ENCODE data around the gene DVL2.

Gene DVL2

GRCh38 chr17:7211491-7212273 is 22.6 kb downstream of the DVL2 start:
- no peak for TF ChIP-seq ISL1 (CRISPR knock-in tag; IDR thresholded peaks at IDR 0.05)
- no peak for TF ChIP-seq ZFP3 (CRISPR knock-in tag; IDR thresholded peaks at IDR 0.05)
- no peak for TF ChIP-seq TOX (CRISPR knock-in tag; IDR thresholded peaks at IDR 0.05; ENCODE audit: borderline replicate concordance)
- TF ChIP-seq ZC3H10 (CRISPR knock-in tag; IDR thresholded peaks at IDR 0.05): no peak
- TF ChIP-seq CSDC2 (CRISPR knock-in tag; IDR thresholded peaks at IDR 0.05): no peak
- no peak for TF ChIP-seq ESRRG (CRISPR knock-in tag; IDR thresholded peaks at IDR 0.05)
- no peak for TF ChIP-seq ZNF8 (CRISPR knock-in tag; IDR thresholded peaks at IDR 0.05)
- TF ChIP-seq, protein P1, sequence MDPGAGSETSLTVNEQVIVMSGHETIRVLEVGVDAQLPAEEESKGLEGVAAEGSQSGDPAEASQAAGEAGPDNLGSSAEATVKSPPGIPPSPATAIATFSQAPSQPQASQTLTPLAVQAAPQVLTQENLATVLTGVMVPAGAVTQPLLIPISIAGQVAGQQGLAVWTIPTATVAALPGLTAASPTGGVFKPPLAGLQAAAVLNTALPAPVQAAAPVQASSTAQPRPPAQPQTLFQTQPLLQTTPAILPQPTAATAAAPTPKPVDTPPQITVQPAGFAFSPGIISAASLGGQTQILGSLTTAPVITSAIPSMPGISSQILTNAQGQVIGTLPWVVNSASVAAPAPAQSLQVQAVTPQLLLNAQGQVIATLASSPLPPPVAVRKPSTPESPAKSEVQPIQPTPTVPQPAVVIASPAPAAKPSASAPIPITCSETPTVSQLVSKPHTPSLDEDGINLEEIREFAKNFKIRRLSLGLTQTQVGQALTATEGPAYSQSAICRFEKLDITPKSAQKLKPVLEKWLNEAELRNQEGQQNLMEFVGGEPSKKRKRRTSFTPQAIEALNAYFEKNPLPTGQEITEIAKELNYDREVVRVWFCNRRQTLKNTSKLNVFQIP (CRISPR knock-in tag; IDR thresholded peaks at IDR 0.05; ENCODE audit: borderline replicate concordance, low read depth): no peak
- TF ChIP-seq, protein P2, sequence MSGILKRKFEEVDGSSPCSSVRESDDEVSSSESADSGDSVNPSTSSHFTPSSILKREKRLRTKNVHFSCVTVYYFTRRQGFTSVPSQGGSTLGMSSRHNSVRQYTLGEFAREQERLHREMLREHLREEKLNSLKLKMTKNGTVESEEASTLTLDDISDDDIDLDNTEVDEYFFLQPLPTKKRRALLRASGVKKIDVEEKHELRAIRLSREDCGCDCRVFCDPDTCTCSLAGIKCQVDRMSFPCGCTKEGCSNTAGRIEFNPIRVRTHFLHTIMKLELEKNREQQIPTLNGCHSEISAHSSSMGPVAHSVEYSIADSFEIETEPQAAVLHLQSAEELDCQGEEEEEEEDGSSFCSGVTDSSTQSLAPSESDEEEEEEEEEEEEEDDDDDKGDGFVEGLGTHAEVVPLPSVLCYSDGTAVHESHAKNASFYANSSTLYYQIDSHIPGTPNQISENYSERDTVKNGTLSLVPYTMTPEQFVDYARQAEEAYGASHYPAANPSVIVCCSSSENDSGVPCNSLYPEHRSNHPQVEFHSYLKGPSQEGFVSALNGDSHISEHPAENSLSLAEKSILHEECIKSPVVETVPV (CRISPR knock-in tag; IDR thresholded peaks at IDR 0.05): no peak
- TF ChIP-seq CREB5 (CRISPR knock-in tag; IDR thresholded peaks at IDR 0.05; ENCODE audit: low read depth): no peak
- TF ChIP-seq, protein P3, sequence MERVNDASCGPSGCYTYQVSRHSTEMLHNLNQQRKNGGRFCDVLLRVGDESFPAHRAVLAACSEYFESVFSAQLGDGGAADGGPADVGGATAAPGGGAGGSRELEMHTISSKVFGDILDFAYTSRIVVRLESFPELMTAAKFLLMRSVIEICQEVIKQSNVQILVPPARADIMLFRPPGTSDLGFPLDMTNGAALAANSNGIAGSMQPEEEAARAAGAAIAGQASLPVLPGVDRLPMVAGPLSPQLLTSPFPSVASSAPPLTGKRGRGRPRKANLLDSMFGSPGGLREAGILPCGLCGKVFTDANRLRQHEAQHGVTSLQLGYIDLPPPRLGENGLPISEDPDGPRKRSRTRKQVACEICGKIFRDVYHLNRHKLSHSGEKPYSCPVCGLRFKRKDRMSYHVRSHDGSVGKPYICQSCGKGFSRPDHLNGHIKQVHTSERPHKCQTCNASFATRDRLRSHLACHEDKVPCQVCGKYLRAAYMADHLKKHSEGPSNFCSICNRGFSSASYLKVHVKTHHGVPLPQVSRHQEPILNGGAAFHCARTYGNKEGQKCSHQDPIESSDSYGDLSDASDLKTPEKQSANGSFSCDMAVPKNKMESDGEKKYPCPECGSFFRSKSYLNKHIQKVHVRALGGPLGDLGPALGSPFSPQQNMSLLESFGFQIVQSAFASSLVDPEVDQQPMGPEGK (CRISPR knock-in tag; IDR thresholded peaks at IDR 0.05; ENCODE audit: borderline replicate concordance): no peak
- TF ChIP-seq TSHZ2 (CRISPR knock-in tag; IDR thresholded peaks at IDR 0.05): no peak
- TF ChIP-seq ZNF70 (CRISPR knock-in tag; IDR thresholded peaks at IDR 0.05): no peak
- TF ChIP-seq ZNF565 (CRISPR knock-in tag; conservative IDR thresholded peaks at IDR 0.05; ENCODE audit: low read depth): no peak
- TF ChIP-seq GLIS3 (CRISPR knock-in tag; IDR thresholded peaks at IDR 0.05): no peak
- TF ChIP-seq ZFP30 (CRISPR knock-in tag; IDR thresholded peaks at IDR 0.05): no peak
- TF ChIP-seq ARNTL (CRISPR knock-in tag; IDR thresholded peaks at IDR 0.05; ENCODE audit: borderline replicate concordance, low read depth): no peak
- ATAC-seq: no peak

GRCh38 chr17:7208754-7209460 is 25.4 kb downstream of the DVL2 start:
- ATAC-seq: no peak
- TF ChIP-seq ZFP3 (CRISPR knock-in tag; IDR thresholded peaks at IDR 0.05) (no peak), TSHZ2 (CRISPR knock-in tag; IDR thresholded peaks at IDR 0.05) (no peak), ZNF70 (CRISPR knock-in tag; IDR thresholded peaks at IDR 0.05) (no peak), ESRRG (CRISPR knock-in tag; IDR thresholded peaks at IDR 0.05) (no peak), CREB5 (CRISPR knock-in tag; IDR thresholded peaks at IDR 0.05; ENCODE audit: low read depth) (no peak), RARB (CRISPR knock-in tag; IDR thresholded peaks at IDR 0.05) (no peak), TCF4 (CRISPR knock-in tag; IDR thresholded peaks at IDR 0.05; ENCODE audit: borderline replicate concordance) (no peak), BACH2 (CRISPR knock-in tag; IDR thresholded peaks at IDR 0.05; ENCODE audit: borderline replicate concordance) (no peak)
- TF ChIP-seq, protein P1 (CRISPR knock-in tag; IDR thresholded peaks at IDR 0.05; ENCODE audit: borderline replicate concordance, low read depth): no peak
- TF ChIP-seq, protein P2 (CRISPR knock-in tag; IDR thresholded peaks at IDR 0.05): no peak
